HFFc6 (cell line): ENCODE data around the gene KLF3. TPM values are rescaled to one million over a fixed set of nuclear protein-coding genes. Genes with fewer than 3 reads are reported as not detected.

Experiments
- DNase-seq: peaks from one replicate; pipeline ENCODE4 v3.0.0-alpha.2; 2018
- H3K27ac Mint-ChIP-seq: 2 replicates; pipeline ENCODE4 v1.8.0; 2020; ENCODE audit warnings: mild to moderate bottlenecking, mixed read lengths
- H3K27me3 Mint-ChIP-seq: 2 replicates; pipeline ENCODE4 v1.8.0; 2021; ENCODE audit warnings: mild to moderate bottlenecking, moderate library complexity, mixed read lengths; ENCODE audit not compliant: insufficient read depth
- H3K36me3 Mint-ChIP-seq: 2 replicates; pipeline ENCODE4 v1.8.0; 2021; ENCODE audit warnings: low read depth, mixed read lengths
- H3K4me1 Mint-ChIP-seq: 2 replicates; pipeline ENCODE4 v1.8.0; 2020; ENCODE audit warnings: low read depth, mixed read lengths
- H3K4me3 Mint-ChIP-seq: 2 replicates; pipeline ENCODE4 v1.8.0; 2020; ENCODE audit warnings: mild to moderate bottlenecking, moderate library complexity, mixed read lengths
- H3K9me3 Mint-ChIP-seq: 2 replicates; pipeline ENCODE4 v1.8.0; 2020; ENCODE audit warnings: mild to moderate bottlenecking, mixed read lengths
- CTCF ChIP-seq: fragments of 200-600 bp; sonication (generic); IDR thresholded peaks from 2 replicates; pipeline ENCODE4 v1.5.0; 2021; ENCODE audit warnings: antibody characterized with exemption, mild to moderate bottlenecking
- total RNA-seq, 6 experiments: library from RNA; stranded (reverse); fragmentation: NEBNext Ultra II Directional; extraction: Animal tissue kit (Norgen Biotek cat#: 25700); gene quantifications; 2 replicates in 1 of 6; 3 replicates in 5 of 6; pipeline ENCODE4 v1.2.3, GENCODE V29; 2021

The KLF3 gene
- total RNA-seq, 6 experiments from 2014 or later, result 10.7 to 17.1 (median 14.0) TPM

DNA sequence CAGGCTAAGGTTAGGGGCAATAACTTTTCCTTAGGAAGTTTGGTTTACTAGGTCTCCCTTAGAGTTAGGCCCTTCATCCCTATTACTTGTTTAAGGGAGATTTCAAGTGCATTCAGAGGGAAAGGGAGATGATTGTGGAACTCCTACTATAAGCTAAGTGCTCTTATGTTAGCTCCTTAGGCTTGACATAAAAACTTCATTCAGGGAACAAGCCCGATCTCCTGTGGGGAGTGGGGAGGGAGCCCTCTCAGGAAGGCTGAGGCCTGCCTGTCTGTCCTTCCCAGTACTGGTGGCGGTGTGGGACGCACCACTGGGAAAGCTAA, 8.0 kb downstream of the KLF3 start:
- Mint-ChIP-seq H3K36me3 (no peaks in the 10 kb centered on the region), H3K27me3 (peaks cover 6% of the 10 kb centered on the region; the same call in 1 of the 2 replicates), H3K9me3 (no peaks in the 10 kb centered on the region), H3K27ac (peak overlapping the region; percentile 77), H3K4me1 (peaks cover 90% of the 10 kb centered on the region), H3K4me3 (no peak overlapping the region)
- no peak for DNase-seq
- TF ChIP-seq CTCF, result no peak

DNA sequence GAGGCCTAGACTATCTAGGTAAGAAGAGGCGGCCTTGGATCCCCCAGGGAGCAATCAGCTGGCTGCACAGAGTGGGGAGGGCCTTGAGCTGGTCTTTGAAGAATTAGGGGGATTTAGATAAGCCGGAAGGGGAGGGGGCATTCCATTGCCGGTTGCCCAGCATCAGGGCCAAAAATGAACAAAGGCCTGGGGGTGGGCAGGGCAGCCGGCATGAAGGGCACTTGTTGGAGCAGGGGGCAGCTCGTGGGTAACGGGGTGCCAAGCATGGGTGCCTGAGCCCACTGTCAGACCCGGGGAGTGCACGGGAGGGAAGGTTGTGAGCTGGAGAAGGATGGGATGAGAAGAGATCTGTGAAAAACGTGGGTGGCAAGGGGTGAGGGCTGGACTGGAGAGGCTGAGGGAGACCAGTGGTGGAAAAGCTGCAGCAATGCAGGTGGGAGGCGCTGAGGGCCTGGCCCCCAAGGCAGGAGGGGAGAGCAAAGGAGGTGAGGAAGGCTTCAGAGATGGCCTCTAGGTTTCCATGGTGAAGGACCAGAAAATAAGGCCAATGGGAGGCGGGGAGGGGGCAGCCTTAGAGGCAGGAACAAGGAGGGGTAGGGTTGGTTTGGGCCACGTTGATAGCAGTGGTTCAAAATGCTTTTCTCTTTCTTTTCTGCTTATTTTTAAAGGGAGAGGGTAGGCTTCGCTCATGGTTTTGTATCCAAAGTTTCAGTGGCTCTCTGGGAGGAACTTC, 8.6 kb downstream of the KLF3 start:
- Mint-ChIP-seq H3K27me3 (0 out of 2 replicates have a peak, but pooled peaks cover 6% of the 10 kb centered on the region), H3K4me3 (peak overlapping the region; percentile 40; the same call in 1 of the 2 replicates), H3K27ac (peak overlapping the region; percentile 77), H3K36me3 (no peaks in the 10 kb centered on the region), H3K9me3 (no peaks in the 10 kb centered on the region), H3K4me1 (peaks cover 90% of the 10 kb centered on the region)
- DNase-seq, result no peak
- no peak for TF ChIP-seq CTCF

DNA sequence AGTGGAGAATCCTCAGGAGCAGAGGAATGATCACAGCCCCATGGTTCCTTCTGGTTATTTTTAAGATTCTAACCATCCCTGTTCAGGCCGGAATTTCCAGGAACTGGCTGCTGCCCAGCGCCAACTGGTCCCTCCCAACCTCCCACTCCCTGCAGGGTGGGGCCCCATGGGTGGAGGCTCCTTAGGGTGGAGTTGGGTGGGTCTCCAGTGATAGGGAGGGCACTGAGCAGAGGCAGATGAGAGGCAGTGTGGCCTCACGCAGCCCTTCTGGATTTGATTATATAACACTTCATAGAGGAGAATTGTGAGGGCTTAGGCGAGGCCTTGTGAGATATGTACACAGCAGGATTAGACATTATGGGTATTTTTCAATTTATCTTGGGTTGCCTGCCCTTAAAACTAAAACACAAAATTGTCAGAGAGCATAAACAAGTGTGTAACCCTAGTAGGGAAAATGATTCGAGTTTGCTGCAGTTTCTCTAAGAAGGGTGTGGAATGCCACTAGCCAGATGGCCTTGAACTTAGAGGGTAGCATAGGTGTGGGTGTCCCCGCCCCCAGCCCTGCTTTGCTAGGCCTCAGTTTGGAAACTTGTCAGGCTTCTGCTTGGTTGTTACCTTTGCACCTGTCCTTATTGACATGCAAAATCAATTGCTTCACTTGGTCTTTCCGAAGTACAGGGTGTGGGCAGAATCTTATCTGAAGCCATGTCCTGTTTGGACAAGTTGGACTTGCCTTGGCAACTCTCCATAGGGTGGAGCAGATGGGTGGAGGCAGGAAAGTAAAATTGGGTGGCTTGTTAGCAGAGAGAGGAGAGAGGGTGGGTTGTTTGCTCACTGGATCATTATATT, 9.4 kb downstream of the KLF3 start:
- Mint-ChIP-seq H3K36me3 (no peaks in the 10 kb centered on the region), H3K4me3 (peak overlapping the region; percentile 40; the same call in 1 of the 2 replicates), H3K9me3 (no peaks in the 10 kb centered on the region), H3K4me1 (peaks cover 94% of the 10 kb centered on the region), H3K27ac (peak overlapping the region; percentile 77), H3K27me3 (0 out of 2 replicates have a peak, but pooled peaks cover 6% of the 10 kb centered on the region)
- no peak for TF ChIP-seq CTCF
- no peak for DNase-seq

- H3K27me3 Mint-ChIP-seq, result 0 out of 2 replicates have a peak, but pooled peaks cover 6% of the 10 kb centered on the region
- no peak overlapping the region for H3K4me3 Mint-ChIP-seq
- peak overlapping the region; percentile 15; the same call in 1 of the 2 replicates for H3K27ac Mint-ChIP-seq
- no peak for TF ChIP-seq CTCF
- peaks cover 94% of the 10 kb centered on the region for H3K4me1 Mint-ChIP-seq
- H3K9me3 Mint-ChIP-seq, result no peaks in the 10 kb centered on the region
- H3K36me3 Mint-ChIP-seq, result peaks cover 6% of the 10 kb centered on the region
- no peak for DNase-seq
Measured at GRCh38 chr4:38674258-38675144, 10.5 kb downstream of the KLF3 start.
